PC-3 (cell line): ENCODE results near the gene SLC46A1. TPM values are rescaled to one million over a fixed set of nuclear protein-coding genes. Genes with fewer than 3 reads are reported as not detected.

Experiments used
- ATAC-seq: fragments of 200-7000 bp; cut with Tn5 transposase; 2 replicates; pipeline ENCODE4 v1.9.1; 2020; ENCODE audit warnings: mild to moderate bottlenecking, moderate library complexity
- BruUV-seq: library from RNA; stranded (reverse); fragments of 400-500 nt; replicated peaks from 2 replicates; lab custom pipeline; 2021; lab: Mats Ljungman, UMichigan
- CTCF ChIA-PET: fragments of 300-600 bp; sonication (Branson Sonifier 250); formaldehyde crosslinking; loops from one replicate; lab custom pipeline; 2022; ENCODE audit warnings: antibody characterized with exemption; lab: Charles Lee
- POLR2A ChIA-PET: fragments of 300-600 bp; sonication (Branson Sonifier 250); formaldehyde crosslinking; loops from one replicate; lab custom pipeline; 2022; ENCODE audit warnings: antibody characterized with exemption; ENCODE audit not compliant: unreplicated experiment; lab: Charles Lee
- DNase-seq: peaks from one replicate; pipeline ENCODE4 v3.0.0-alpha.2; 2015
- H2AFZ ChIP-seq: fragments of 300-600 bp; sonication (generic); 2 replicates; pipeline ENCODE4 v1.6.0; 2016; ENCODE audit warnings: antibody characterized with exemption, low read length
- H3F3A ChIP-seq: fragments of 300-600 bp; sonication (generic); one replicate; pipeline ENCODE4 v1.6.0; 2017; ENCODE audit warnings: antibody characterized with exemption, low read length, control low read depth, mild to moderate bottlenecking; ENCODE audit not compliant: unreplicated experiment
- H3K27ac ChIP-seq: fragments of 300-600 bp; sonication (generic); 2 replicates; pipeline ENCODE4 v1.5.1; 2016; ENCODE audit warnings: mild to moderate bottlenecking, low read length
- H3K27me3 ChIP-seq: fragments of 300-600 bp; sonication (generic); 2 replicates; pipeline ENCODE4 v1.6.1; 2016; ENCODE audit warnings: low read length, mixed read lengths
- H3K36me3 ChIP-seq: fragments of 300-600 bp; sonication (generic); 2 replicates; pipeline ENCODE4 v1.6.1; 2016; ENCODE audit warnings: low read depth, mixed run types, low read length, mixed read lengths
- H3K4me1 ChIP-seq: fragments of 300-600 bp; sonication (generic); 2 replicates; pipeline ENCODE4 v1.5.1; 2016; ENCODE audit warnings: low read length; ENCODE audit not compliant: insufficient read depth
- H3K4me2 ChIP-seq: fragments of 300-600 bp; sonication (generic); 2 replicates; pipeline ENCODE4 v1.6.0; 2016; ENCODE audit warnings: low read length
- H3K4me3 ChIP-seq: fragments of 300-600 bp; sonication (generic); 2 replicates; pipeline ENCODE4 v1.5.1; 2016; ENCODE audit warnings: mild to moderate bottlenecking, low read length, mixed read lengths
- H3K79me2 ChIP-seq: fragments of 300-600 bp; sonication (generic); 2 replicates; pipeline ENCODE4 v1.6.1; 2017; ENCODE audit warnings: low read length, mixed read lengths
- H3K9ac ChIP-seq: fragments of 300-600 bp; sonication (generic); 2 replicates; pipeline ENCODE4 v1.6.0; 2016; ENCODE audit warnings: mild to moderate bottlenecking, low read length
- H3K9me2 ChIP-seq: fragments of 300-600 bp; sonication (generic); replicated peaks from 2 replicates; pipeline ENCODE4 v1.6.1; 2016; ENCODE audit warnings: mixed run types, low read length, mixed read lengths
- H3K9me3 ChIP-seq: fragments of 300-600 bp; sonication (generic); 2 replicates; pipeline ENCODE4 v1.6.1; 2016; ENCODE audit warnings: low read length, mixed read lengths
- H4K20me1 ChIP-seq: fragments of 300-600 bp; sonication (generic); 2 replicates; pipeline ENCODE4 v1.6.1; 2016; ENCODE audit warnings: low read length, mixed read lengths
- CTCF ChIP-seq: fragments of 300-600 bp; sonication (generic); conservative IDR thresholded peaks from 2 replicates; pipeline ENCODE4 v1.5.1; 2017; ENCODE audit warnings: antibody characterized with exemption, low read depth, mild to moderate bottlenecking, low read length
- EZH2 ChIP-seq: fragments of 300-600 bp; sonication (generic); IDR thresholded peaks from one replicate; pipeline ENCODE4 v1.6.1; 2017; ENCODE audit warnings: antibody characterized with exemption, mild to moderate bottlenecking, low read length; ENCODE audit not compliant: unreplicated experiment
- EZH2phosphoT487 ChIP-seq: fragments of 300-600 bp; sonication (generic); IDR thresholded peaks from 2 replicates; pipeline ENCODE4 v1.6.1; 2018; ENCODE audit warnings: mild to moderate bottlenecking, antibody characterized with exemption, low read length, borderline replicate concordance
- intact Hi-C: fragments of 100-400 bp; cut with micrococcal nuclease; formaldehyde crosslinking; loops from 2 replicates; pipeline ENCODE4 v1.9.0; 2023
- total RNA-seq: library from RNA; depleted of rRNA; stranded (reverse); fragments of >200 nt; gene quantifications from 2 replicates; pipeline ENCODE4 v1.2.3, GENCODE V29; 2014

Gene SLC46A1
- total RNA-seq, 1 experiment from 2014 or later = 10.4 TPM

DNA sequence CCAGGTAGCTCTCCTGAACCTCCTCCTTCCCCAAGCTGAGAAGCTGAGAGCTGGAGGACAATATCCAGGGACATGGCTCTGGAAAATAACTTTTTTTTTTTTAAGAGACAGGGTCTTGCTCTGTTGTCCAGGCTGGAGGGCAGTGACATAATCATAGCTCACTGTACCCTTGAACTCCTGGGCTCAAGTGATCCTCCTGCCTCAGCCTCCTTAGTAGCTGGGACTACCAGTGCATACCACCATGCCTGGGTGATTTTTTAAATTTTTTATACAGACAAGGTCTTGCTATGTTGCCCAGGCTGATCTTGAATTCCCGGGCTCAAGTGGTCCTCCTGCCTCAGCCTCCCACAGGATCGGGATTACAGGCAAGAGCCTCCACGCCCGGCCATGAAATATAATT lies 6.2 kb downstream of the SLC46A1 start:
- Histone ChIP-seq H3K27ac (no peak overlapping the region), H3K4me3 (no peak overlapping the region), H3K79me2 (peaks cover 12% of the 10 kb centered on the region; the same call in 1 of the 2 replicates), H3K9me2 (no peaks in the 10 kb centered on the region), H3K9me3 (no peaks in the 10 kb centered on the region), H4K20me1 (no peaks in the 10 kb centered on the region), H3F3A (no peaks in the 10 kb centered on the region), H3K4me1 (peaks cover 13% of the 10 kb centered on the region), H3K4me2 (no peak overlapping the region), H2AFZ (no peak overlapping the region), H3K36me3 (no peaks in the 10 kb centered on the region), H3K9ac (no peak overlapping the region), H3K27me3 (no peaks in the 10 kb centered on the region)
- ATAC-seq = no peak
- ChIA-PET CTCF (interaction anchor here (0.5 kb wide), 1 partner anchor 152 kb away, joined by 3 read pairs; no protein-coding TSS in a partner anchor), POLR2A (no interaction called here)
- no peak for DNase-seq
- intact Hi-C loops = loop anchor here (10.0 kb wide), 1 partner anchor 145 kb away; no protein-coding TSS in a partner anchor
- TF ChIP-seq EZH2phosphoT487 = no peak
- no peak for TF ChIP-seq CTCF
- no peak for TF ChIP-seq EZH2
- BruUV-seq = no TSS peak

- no peaks in the 10 kb centered on the region for H3K79me2 ChIP-seq
- H3K36me3 ChIP-seq = no peaks in the 10 kb centered on the region
- no peak overlapping the region for H3K27ac ChIP-seq
- H3K9me3 ChIP-seq = no peaks in the 10 kb centered on the region
- DNase-seq = no peak
- no peak for TF ChIP-seq CTCF
- TF ChIP-seq EZH2 = no peak
- TF ChIP-seq EZH2phosphoT487 = no peak
- ChIA-PET CTCF (no interaction called here), POLR2A (no interaction called here)
- no peak overlapping the region for H3K4me3 ChIP-seq
- BruUV-seq = TSS peak; percentile 1
- no peaks in the 10 kb centered on the region for H3K27me3 ChIP-seq
- no peaks in the 10 kb centered on the region for H3F3A ChIP-seq
- intact Hi-C loops = no loop called here
- no peaks in the 10 kb centered on the region for H4K20me1 ChIP-seq
- no peaks in the 10 kb centered on the region for H3K9me2 ChIP-seq
- no peak overlapping the region for H2AFZ ChIP-seq
- H3K4me1 ChIP-seq = peaks cover 9% of the 10 kb centered on the region
- no peak overlapping the region for H3K4me2 ChIP-seq
- H3K9ac ChIP-seq = no peak overlapping the region
- ATAC-seq = no peak
Measured at GRCh38 chr17:28398280-28398981, 7.6 kb downstream of the SLC46A1 start.

GRCh38 chr17:28397687-28398279 lies 8.2 kb downstream of the SLC46A1 start:
- Histone ChIP-seq H3K4me2 (no peak overlapping the region), H3F3A (no peaks in the 10 kb centered on the region), H3K27ac (no peak overlapping the region), H3K9me3 (no peaks in the 10 kb centered on the region), H3K4me1 (peaks cover 9% of the 10 kb centered on the region), H3K9me2 (no peaks in the 10 kb centered on the region), H3K4me3 (no peak overlapping the region), H3K27me3 (no peaks in the 10 kb centered on the region), H4K20me1 (no peaks in the 10 kb centered on the region), H3K79me2 (no peaks in the 10 kb centered on the region), H3K36me3 (no peaks in the 10 kb centered on the region), H3K9ac (no peak overlapping the region), H2AFZ (no peak overlapping the region)
- ChIA-PET CTCF (no interaction called here), POLR2A (no interaction called here)
- intact Hi-C loops = no loop called here
- BruUV-seq = no TSS peak
- ATAC-seq = no peak
- TF ChIP-seq EZH2 (no peak), CTCF (no peak), EZH2phosphoT487 (no peak)
- no peak for DNase-seq
